SIG-M5 treated with dmso at 0.1 percent for 504 hours (cell line): ENCODE results near the gene TMEM169.

Experiments used
- DNase-seq: peaks from one replicate; lab custom pipeline; 2025; ENCODE audit not compliant: unreplicated experiment; lab: John Stamatoyannopoulos, UW

Gene TMEM169, protein sequence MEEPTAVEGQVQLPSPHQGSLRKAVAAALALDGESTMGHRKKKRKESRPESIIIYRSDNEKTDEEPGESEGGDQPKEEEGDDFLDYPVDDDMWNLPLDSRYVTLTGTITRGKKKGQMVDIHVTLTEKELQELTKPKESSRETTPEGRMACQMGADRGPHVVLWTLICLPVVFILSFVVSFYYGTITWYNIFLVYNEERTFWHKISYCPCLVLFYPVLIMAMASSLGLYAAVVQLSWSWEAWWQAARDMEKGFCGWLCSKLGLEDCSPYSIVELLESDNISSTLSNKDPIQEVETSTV

DNA sequence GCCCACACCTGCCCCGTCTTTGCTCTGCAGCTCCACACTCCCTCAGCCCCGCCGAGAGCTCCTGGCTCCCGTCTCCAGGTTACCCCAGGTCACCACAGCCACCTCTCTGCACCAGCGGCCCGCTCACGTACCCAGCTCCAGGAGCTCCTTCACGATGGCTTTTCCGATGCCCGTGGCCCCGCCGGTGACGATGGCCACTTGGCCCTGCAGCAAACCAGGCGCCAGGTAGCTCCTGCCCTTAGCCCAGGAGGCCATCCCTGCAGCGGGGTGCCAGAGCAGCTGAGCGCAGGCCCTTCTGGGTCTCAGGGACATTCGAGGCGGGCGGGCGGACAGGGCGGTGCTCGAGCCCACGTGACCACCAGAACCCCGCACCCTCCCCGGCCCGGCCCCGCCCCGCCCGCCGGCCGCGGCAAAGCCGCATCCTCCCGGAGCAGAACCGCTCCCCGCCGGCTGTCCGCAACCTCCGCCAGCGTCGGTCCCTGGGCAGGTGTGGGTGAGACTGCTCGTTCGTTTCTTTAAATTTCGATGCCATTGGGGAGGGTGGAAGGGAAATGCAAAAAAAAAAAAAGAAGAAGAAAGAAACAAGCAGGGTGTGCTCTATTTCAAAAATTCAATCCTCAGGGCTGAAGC, at the start of gene TMEM169, which contains the start of gene PECR:
TMEM169 (plus strand) TSS at position 433 of the 630 bp plus-strand sequence. CDS start 14,045 bp downstream, outside the sequence.
PECR (minus strand) TSS at position 323 of the 630 bp plus-strand sequence; CDS start at position 255, 68 bp downstream.
- DNase-seq, result peak; percentile 62

DNA sequence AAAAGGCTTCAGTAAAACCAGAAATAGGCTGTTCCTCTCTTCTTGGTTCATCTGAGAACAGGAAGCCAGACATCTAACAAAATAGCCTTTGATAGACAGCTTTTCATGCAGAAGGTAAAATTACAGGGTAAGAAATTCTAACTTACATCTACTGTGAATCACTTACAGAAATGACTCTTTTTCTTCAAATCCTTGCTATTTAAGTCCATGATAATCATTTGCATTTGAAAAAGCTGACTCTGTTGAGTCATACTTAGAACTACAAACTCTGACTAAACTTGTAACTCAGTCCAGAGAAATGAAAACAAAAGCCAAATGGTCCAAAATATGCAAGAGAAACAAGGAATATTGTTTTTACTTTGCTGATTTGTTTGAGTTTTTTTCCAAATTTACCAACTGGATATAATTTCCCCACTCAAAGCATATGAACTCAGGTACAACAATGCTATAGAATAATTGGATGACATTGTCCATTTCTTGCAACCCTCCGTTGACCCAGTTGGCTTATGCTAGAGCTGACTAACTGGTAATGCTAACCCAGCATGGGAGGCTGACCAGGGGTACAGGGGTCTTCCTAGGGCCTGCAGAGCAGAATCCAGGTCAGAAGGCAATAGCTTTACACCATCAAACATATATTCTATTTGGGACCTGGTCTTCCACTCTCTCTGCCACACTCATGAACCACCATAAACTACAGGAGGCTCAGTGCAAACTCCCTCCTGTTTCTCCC, 49.6 kb upstream of the TMEM169 start:
- DNase-seq, result no peak

DNA sequence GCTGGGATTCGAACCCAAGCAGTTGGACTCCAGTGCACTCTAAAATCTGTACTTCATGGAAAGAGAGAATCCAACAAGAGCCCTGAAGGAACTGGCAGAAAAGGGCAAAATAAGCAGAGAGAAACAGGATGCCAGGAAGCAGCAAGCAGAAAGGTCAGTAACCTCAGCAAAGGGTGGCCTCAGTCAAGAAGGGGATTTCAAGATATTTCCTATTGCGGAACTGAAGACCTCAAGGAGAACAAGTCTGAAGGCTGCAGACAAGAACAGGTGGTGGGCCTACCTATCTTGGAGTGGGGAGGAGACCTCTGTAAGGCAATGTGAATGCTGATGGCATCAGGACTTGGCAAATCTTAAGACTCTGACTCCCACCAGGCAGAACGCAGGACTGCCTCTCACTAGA, 48.3 kb upstream of the TMEM169 start:
- DNase-seq, result no peak

DNA sequence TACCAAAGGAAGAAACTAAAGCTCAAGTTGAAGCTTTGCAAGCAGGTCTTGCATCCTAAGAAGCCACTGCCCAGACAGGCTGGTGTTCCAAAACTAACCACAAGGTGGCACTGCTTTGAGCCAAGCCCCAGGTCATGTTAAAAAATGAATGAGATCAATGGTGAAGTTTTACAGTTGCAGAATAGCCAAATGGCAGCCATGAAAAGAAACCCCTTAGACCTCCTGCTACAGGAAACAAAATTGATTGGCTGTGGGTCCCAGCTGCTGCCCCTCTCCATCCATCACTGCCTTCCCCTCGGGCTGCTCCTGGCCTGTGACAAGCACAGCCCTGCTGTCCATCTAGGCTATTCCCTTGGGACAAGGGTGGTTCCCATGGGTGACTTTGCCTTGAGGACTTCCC, 47.7 kb upstream of the TMEM169 start:
- peak; percentile 67 for DNase-seq

DNA sequence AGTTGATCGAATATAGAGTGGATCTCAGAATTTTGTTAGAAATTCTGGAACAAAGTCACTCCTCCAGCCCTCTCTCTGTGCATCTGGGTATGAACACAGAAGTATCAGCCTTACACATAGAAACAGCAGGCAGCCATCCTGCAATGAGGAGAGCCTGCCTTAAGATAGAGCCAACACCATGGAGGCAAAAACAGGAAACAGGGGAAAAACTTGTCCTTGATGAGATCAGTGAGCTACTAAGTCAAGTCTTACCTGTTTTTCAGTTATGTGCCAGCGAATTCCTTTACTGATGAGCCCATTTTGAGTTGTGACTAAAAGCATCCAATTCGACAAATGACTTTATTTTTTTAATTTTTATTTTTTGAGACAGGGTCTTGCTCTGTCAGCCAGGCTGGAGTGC, 41.8 kb upstream of the TMEM169 start:
- no peak for DNase-seq

DNA sequence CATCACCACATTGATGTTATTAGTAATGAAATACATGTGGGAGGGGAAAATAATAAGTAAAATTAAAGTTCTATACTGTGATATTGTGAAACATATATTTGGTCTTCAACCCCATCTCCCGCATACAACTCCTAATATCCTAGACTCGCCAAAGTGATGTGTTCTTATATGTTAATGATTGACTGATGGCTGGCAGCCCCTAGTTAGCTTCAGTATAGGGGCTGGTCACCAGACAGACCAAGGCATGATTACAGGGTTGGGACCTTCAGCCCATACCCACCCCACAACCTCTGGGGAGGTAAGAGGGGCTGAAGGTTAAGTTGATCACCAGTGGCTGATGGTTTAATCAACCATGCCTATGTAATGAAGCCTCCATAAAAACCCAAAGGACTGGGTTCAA, 40.3 kb upstream of the TMEM169 start:
- no peak for DNase-seq

DNA sequence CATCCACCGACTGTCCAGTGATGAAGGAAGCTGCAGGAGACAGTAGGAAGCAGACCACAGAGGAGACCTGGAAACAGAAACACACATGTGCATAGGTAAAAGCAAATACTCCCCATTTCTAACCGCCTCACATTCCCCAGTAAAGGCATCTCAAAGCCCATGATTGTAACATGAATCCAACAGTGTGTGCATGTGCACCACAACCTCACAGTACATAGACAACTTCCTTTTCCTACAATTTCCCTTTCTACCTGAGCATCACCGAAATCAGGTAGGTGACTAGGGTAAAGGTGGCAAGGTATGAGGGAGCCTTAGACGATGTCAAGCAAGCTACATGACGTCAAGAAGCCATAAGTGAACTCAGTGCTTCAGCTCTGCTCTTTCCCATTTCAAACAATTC, 37.8 kb upstream of the TMEM169 start:
- DNase-seq, result no peak

DNA sequence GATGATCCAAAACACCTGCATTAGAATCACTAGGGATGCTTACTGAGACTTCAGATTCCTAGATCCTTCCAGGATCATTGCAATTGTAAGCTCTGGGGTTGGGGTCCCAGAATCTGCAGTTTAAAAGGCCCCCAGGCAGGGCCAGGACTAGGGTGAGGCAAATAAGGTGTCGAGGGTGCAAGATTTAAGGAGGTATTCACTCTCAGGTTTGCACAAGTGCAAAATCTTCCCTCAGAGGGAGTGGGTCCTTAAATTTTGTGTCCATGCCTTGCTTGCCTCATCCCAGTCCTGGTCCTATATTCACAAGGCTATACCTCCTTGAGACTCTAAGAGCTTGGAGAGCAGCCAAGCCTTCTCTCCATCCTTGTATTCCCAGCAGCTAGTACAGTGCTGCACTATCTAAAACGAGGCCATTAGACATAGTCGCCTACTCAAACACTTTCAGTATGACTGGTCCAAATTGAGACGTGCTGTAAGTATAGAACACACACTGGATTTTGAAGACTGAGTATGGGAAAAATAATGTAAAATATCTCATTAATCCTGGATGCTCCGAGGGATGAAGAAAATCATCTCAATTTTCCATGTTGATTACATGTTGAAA, 36.7 kb upstream of the TMEM169 start:
- no peak for DNase-seq

DNA sequence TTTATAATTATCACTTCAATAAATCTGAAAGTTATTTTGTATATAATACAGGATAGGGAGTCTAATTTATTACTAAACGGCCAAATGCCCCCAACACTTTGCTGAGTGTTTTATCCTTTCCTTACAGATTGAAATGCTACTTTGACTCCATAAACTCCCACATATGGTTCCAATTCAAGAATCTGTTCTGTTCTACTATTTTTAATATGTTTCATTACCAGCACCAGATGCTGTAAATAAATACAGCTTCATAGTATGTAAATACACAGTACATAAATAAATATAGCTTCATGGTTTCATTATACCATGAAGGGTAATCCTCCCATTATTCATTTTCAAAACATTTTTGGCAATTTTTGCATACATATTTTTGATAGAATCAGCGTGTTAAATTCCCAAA, 34.3 kb upstream of the TMEM169 start:
- no peak for DNase-seq

DNA sequence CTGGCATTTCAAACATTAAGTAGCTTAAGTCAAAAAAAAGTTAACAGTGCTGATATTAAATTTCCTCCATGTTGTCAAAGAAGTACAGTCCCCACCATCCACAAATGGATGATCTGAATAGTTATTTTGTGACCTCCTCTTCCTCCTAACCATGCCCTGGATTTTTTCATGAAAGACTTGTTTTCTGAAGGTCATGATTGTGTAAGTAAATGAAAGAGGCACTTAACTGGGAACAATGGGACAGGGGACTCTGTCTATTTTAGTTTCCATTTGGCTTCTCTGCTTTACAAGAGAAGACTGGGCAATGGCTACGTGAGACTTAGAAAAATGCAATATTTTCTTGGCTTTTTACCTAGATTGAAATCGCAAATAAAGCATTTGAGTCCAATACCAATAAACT, 32.3 kb upstream of the TMEM169 start:
- DNase-seq, result no peak

DNA sequence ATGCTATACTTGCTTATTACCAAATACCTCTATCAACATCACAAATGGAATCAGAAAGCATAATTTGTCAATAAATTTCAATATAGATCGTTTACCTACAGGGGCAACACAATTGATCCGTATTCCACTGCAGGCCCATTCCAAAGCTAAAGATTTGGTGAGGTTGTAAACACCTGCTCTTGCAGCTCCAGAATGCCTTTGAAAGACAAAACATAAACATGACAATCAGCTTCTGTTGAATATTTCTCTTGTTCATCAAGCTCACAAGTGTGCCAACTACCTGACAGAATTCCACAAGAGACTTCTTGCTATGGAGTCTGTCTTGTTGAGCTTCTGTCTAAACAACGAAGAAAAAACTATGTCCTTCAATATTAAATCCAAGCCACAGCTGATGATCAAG, 30.4 kb upstream of the TMEM169 start:
- no peak for DNase-seq

DNA sequence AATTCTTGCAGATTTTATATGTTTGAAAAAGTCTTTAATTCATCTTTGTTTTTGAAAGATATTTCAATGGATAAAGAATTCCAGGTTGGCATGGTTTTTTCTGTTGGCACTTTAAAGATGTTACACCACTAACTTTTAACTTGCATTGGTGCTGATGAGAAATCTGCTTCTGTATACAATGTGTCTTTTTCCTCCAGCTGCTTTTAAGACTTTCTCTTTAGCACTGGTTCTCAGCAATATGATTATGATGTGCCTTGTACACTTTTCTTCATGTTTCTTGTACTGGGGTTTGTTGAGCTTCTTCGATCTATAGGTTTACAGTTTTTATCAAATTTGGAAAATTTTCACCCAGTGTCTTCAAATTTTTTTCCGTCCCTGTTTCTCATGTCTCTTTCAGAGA, 29.3 kb upstream of the TMEM169 start:
- DNase-seq, result no peak

DNA sequence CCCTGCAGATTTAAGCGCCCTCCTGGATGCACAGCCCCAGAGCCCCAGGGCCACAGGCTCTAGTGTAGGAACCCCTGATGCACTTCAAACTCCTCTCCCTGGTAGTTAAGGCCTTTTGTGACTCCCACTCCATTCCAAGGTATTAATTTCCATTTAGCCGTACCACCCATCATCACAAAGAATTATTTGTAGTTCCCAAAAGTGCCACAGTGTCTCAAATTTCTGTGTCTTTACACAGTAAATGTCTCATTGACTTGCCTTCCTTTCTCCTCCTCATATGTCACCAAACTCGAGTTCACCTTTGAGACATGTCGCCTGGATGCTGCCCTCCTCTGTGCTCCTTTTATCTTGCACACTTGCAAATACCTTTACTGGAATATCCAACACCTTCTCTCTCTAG, 26.0 kb upstream of the TMEM169 start:
- no peak for DNase-seq

DNA sequence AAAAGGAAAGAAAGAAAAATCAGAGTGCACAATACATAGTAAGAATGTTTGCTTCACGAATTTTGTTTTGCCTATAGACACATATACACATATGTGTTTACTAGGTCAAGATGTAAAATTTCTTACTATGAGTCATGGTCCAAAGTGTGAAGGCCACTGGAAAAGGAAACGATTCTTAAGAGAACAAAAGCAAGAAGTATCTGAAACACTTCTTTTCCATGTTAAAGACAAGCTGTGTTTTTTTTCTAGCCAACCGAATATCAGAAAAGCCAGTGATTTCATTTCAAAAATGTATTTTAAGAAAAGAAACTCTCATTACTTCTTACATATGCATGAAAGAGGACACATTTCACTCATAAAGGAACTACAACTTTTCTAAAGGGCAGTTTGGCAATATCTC, 25.0 kb upstream of the TMEM169 start:
- no peak for DNase-seq

DNA sequence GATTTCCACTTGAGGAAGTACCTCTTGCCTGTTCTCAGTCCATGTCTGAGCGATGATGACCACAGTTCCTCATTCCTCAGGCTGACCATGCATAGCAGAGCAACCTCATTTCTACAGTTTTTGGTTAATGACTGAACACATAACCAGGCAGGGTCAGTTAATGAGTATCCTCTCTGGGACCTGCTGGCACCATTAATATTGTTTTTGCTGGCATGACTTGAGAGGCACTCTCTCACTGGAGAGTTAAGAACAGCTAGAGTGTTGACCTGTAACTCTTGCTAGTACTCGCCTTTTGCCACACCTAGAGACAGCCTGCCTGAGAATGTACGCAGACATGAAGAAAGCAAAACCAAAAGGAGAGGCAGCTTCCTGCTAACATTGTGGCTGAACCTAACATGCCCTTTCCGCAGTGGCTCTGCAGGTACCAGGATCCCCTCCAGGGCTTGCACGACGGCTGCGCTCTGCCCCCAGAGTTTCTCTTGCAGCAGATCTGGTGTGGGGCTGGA, 24.0 kb upstream of the TMEM169 start:
- DNase-seq, result peak; percentile 33

DNA sequence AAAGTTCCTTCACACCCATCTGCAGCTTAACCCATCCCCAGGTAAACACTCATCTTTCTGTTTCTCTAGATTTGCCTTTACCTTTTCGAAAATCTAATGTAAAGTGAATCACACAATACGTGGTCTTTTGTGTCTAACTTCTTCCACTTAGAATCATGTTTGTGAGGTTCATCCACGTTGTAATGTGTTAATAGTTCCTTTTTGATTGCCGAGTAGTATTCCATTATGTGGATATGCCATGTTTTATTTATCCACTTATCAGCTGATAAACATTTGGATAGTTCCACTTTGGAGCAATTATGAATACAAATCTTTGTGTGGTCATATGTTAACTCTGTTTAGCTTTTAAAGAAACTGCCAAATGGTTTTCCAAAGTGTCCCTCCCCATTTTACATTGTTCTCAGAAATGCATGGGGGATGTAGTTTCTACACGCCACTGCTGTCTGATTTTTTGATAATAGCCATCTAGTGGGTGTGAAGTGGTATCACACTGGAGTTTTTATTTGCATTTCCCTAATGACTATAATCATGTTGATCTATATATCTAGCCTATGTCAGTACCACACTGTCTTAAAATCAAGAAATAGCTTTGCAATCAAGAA, 22.4 kb upstream of the TMEM169 start:
- DNase-seq, result peak; percentile 7

DNA sequence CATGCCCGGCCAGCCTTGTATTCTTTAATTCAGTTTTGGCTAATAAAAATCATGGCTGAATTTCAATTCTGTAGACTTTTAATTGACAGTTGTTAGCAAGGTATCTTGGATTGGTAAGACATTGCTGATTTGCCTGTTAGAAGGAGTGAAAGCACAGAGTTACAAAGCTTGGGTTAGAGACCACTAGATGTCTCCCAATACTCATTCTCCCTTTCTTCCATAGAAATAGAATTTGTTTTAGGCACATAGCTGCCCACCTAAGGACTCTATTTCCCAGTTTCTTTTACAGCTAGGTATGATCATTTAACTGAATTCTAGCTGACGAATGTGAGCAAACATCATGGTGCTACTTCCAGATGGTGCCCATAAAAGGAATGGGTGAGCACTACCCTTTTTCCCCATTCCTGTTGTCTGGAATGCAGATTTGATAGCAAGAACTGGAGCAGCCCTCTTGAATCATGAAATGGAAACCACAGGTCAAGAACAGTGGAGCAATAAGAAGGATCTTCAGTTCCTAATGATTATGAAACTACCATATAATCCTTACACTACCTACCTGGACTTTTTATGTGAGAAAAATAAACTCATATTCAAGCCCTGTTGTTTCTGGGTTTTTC, 17.6 kb upstream of the TMEM169 start:
- DNase-seq, result no peak

DNA sequence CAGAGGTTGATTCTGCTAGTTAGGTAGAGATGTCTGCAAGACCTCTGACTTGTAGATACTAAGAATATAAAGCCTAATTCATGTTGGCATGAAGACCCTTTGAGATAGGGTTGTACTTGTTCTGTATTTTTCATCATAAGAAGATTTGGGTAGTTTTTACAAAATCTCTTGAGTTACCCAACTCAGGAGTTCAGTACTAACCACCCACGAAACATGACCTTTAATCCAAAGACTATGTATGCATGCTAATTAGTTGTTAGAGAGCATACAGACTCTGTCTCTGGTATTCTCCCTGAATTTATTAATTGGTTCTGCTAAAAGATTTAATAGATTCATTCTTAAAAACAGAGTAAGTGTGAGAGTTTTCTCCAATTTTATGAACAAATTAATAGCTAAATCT, 17.1 kb upstream of the TMEM169 start:
- no peak for DNase-seq

DNA sequence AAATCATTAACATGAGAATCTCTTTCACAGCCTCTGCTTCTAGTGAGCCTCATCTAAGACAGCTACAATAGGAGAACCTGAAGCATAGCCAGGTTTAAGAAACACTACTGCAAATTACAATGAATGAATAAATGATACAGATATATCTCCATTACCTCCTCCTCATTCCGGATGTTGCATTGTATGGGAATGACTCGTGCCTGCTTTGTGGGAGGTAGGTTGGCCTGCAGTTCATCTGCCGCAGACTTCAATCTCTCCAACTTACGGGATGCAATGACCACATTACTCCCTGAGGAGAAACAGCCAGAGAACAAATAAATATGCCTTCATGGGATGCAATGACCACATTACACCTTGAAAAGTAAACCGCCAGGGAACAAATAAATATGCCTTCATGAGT, 15.5 kb upstream of the TMEM169 start:
- no peak for DNase-seq

DNA sequence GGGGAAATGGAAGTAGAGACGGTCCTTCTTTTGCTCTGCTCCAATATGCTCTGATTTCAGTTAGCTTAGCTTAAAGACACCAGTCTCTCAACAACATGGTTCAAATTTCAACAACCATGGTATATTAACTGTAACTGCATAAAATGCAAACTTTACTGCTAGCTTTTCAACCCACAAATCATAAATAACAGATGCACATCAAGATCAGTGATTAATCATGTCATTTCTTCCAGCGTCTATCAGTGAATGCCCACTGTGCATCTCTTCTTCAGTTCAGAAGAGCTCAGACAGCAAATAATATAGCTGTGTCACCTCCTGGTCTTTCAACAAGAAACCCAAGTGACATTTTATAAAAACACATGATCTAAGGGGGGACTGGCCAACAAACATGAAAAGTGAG, 12.7 kb upstream of the TMEM169 start:
- no peak for DNase-seq

DNA sequence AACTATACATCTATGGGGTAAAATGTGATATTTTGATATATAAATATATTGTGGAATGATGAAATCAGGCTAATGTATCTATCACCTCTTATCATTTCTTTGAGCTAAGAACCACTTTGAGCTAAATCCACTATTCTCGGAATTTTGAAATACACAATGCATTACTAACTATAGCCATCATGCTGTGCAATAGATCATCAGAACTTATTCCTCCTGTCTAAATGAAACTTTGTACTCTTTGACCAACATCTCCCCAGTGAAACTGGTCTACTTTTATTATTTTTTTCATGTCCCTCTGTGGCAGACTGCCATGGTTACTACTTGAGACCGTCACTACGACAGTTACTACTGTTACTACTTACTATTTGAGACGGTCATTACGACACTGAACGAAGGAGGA, 11.5 kb upstream of the TMEM169 start:
- no peak for DNase-seq
